Measurements from ENCODE around the gene ZHX3. TPM values are rescaled to one million over a fixed set of nuclear protein-coding genes. Genes with fewer than 3 reads are reported as not detected.

The ZHX3 gene
- total RNA-seq, 1 donor from 2014 or later = 10.6 TPM

- DNase-seq = no peak
These were observed 35.1 kb upstream of the ZHX3 start for GRCh38 chr20:41352666-41353065.

- no peak for DNase-seq
These were observed 34.6 kb upstream of the ZHX3 start for GRCh38 chr20:41352106-41352505.

GRCh38 chr20:41350408-41350962, 33.0 kb upstream of the ZHX3 start:
- no peak for DNase-seq

GRCh38 chr20:41349943-41350342, 32.4 kb upstream of the ZHX3 start:
- DNase-seq = no peak

- no peak for DNase-seq
These were observed 31.7 kb upstream of the ZHX3 start for GRCh38 chr20:41349266-41349665.

- DNase-seq = no peak
These were observed 31.1 kb upstream of the ZHX3 start for GRCh38 chr20:41348430-41349172.

- DNase-seq = no peak
These were observed 30.2 kb upstream of the ZHX3 start for GRCh38 chr20:41347523-41348429.

GRCh38 chr20:41345729-41346067, 28.2 kb upstream of the ZHX3 start:
- no peak for DNase-seq

GRCh38 chr20:41344938-41345728, 27.6 kb upstream of the ZHX3 start:
- DNase-seq = no peak

GRCh38 chr20:41344477-41344876, 26.9 kb upstream of the ZHX3 start:
- no peak for DNase-seq

GRCh38 chr20:41342474-41343464, 25.2 kb upstream of the ZHX3 start:
- DNase-seq = no peak

- DNase-seq = peak; percentile 74
These were observed 23.0 kb upstream of the ZHX3 start, which contains the start of gene LPIN3 for GRCh38 chr20:41340327-41341055. TSS of gene LPIN3 (plus strand) at chr20:41340821. CDS start at chr20:41345804, 4,983 bp downstream.

- DNase-seq = peak; percentile 82
These were observed 22.4 kb upstream of the ZHX3 start for GRCh38 chr20:41339957-41340326.

- DNase-seq = no peak
These were observed 19.4 kb upstream of the ZHX3 start for GRCh38 chr20:41336711-41337492.

GRCh38 chr20:41335591-41335990, 18.1 kb upstream of the ZHX3 start:
- no peak for DNase-seq

GRCh38 chr20:41334443-41335421, 17.2 kb upstream of the ZHX3 start:
- peak; percentile 52 for DNase-seq

- DNase-seq = no peak
These were observed 16.5 kb upstream of the ZHX3 start for GRCh38 chr20:41334036-41334435.

- no peak for DNase-seq
These were observed 14.2 kb upstream of the ZHX3 start for GRCh38 chr20:41331731-41332130.

GRCh38 chr20:41330941-41331340, 13.4 kb upstream of the ZHX3 start:
- DNase-seq = no peak
